ENCODE measurements around the gene CPSF3.
"Not testable (repeated sequence)": the region's sequence is repeated elsewhere in the genome, so short reads cannot be mapped to it uniquely, and the experiment has no call there.

The CPSF3 gene

DNA sequence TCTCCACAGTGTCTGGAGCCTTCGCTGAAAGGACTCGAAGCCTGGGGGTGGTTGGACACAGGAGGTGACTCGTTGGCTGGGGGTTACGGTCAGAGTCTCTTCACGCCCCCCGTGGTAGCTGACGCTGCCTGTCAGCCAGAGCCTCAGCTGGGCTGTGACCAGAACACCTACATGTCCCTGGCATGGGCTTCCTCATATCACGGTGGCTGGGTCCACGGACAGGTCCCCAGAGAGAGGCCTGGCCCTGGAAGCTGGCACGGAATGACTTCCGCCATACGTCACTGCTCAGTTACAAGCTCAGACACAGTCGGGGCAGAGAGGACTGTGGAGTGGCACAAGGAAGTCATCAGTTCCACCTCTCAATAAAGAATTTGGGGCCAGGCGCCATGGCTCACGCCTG lies 28.6 kb upstream of the CPSF3 start:
- no peak overlapping the region for H3K4me3 ChIP-seq (ENCODE audit: low read depth, low read length)
- DNase-seq (ENCODE audit: low read depth, low spot score) = no peak
- in situ Hi-C loops (cut with HindIII; ENCODE audit: low sequenced_read_pairs) = no loop called here
- TF ChIP-seq, protein P1, sequence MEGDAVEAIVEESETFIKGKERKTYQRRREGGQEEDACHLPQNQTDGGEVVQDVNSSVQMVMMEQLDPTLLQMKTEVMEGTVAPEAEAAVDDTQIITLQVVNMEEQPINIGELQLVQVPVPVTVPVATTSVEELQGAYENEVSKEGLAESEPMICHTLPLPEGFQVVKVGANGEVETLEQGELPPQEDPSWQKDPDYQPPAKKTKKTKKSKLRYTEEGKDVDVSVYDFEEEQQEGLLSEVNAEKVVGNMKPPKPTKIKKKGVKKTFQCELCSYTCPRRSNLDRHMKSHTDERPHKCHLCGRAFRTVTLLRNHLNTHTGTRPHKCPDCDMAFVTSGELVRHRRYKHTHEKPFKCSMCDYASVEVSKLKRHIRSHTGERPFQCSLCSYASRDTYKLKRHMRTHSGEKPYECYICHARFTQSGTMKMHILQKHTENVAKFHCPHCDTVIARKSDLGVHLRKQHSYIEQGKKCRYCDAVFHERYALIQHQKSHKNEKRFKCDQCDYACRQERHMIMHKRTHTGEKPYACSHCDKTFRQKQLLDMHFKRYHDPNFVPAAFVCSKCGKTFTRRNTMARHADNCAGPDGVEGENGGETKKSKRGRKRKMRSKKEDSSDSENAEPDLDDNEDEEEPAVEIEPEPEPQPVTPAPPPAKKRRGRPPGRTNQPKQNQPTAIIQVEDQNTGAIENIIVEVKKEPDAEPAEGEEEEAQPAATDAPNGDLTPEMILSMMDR (IDR thresholded peaks at IDR 0.05; ENCODE audit: low read depth, low read length) = no peak

GRCh38 chr2:9397201-9397600 lies 26.3 kb upstream of the CPSF3 start:
- H3K4me3 ChIP-seq (ENCODE audit: low read depth, low read length) = no peak overlapping the region
- no peak for DNase-seq (ENCODE audit: low read depth, low spot score)
- in situ Hi-C loops (cut with HindIII; ENCODE audit: low sequenced_read_pairs) = no loop called here
- TF ChIP-seq, protein P1 (IDR thresholded peaks at IDR 0.05; ENCODE audit: low read depth, low read length) = no peak

DNA sequence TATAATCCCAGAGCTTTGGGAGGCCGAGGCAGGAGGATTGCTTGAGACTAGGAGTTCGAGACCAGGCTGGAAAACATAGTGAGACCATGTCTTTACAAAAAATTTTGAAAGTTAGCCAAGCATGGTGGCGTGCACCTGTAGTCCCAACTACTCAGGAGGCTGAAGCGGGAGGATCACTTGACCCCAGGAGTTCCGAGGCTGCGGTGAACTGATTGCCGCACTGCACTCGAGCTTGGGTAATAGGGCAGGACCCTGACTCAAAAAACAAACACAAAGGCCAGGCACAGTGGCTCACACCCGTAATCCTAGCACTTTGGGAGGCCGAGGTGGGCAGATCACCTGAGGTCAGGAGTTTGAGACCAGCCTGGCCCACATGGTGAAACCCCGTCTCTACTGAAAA lies 25.2 kb upstream of the CPSF3 start:
- in situ Hi-C loops (cut with HindIII; ENCODE audit: low sequenced_read_pairs); H3K4me3 ChIP-seq (ENCODE audit: low read depth, low read length); DNase-seq (ENCODE audit: low read depth, low spot score): not testable (repeated sequence)

- TF ChIP-seq, protein P1 (IDR thresholded peaks at IDR 0.05; ENCODE audit: low read depth, low read length) = no peak
- no peak for DNase-seq (ENCODE audit: low read depth, low spot score)
- in situ Hi-C loops (cut with HindIII; ENCODE audit: low sequenced_read_pairs) = no loop called here
- H3K4me3 ChIP-seq (ENCODE audit: low read depth, low read length) = no peak overlapping the region
Measured at GRCh38 chr2:9398881-9399780, 24.3 kb upstream of the CPSF3 start.

GRCh38 chr2:9400268-9401058 lies 23.0 kb upstream of the CPSF3 start:
- in situ Hi-C loops (cut with HindIII; ENCODE audit: low sequenced_read_pairs) = no loop called here

DNA sequence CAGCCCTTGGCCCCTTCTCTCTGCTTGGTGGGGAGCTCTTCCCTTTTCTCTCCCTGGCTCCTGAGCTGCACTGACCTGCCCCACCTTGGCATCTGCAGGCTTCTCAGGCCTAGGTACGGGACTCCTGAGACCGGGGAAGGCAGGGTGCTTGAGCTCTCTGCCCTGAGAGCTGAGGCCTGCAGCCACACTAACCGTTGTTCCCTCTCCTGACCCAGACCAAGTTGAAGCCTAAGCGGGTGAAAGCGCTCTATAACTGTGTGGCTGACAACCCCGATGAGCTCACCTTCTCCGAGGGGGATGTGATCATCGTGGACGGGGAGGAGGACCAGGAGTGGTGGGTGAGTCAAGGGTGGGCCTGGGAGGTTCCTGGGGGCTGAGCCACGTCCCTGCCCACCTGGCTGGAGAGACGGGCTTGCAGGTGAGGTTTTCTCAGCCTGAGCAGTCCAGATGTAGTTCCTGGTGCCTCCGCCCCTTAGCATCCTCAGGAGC lies 22.4 kb upstream of the CPSF3 start:
- in situ Hi-C loops (cut with HindIII; ENCODE audit: low sequenced_read_pairs) = no loop called here
- no peak for DNase-seq (ENCODE audit: low read depth, low spot score)

More at GRCh38 chr2:9400268-9401058, 23.0 kb upstream of the CPSF3 start:
- DNase-seq (ENCODE audit: low read depth, low spot score) = no peak
- no peak overlapping the region for H3K4me3 ChIP-seq (ENCODE audit: low read depth, low read length)
- TF ChIP-seq, protein P1 (IDR thresholded peaks at IDR 0.05; ENCODE audit: low read depth, low read length) = no peak

More for the DNA sequence above, 22.4 kb upstream of the CPSF3 start:
- TF ChIP-seq, protein P1 (IDR thresholded peaks at IDR 0.05; ENCODE audit: low read depth, low read length) = no peak
- H3K4me3 ChIP-seq (ENCODE audit: low read depth, low read length) = no peak overlapping the region

Data from astrocyte of the spinal cord (primary cell).